ENCODE data around the gene MARCHF10.

GRCh38 chr17:62749926-62750325, 58.2 kb downstream of the MARCHF10 start:
- TF ChIP-seq CTCF (IDR thresholded peaks at IDR 0.05; ENCODE audit: poor library complexity), result no peak
- TF ChIP-seq EZH2 (IDR thresholded peaks at IDR 0.05; ENCODE audit: borderline replicate concordance), result no peak

Measured in hepatocyte (in vitro differentiated cells).